Measurements from ENCODE around the gene LAPTM5. TPM values are rescaled to one million over a fixed set of nuclear protein-coding genes. Genes with fewer than 3 reads are reported as not detected.
"Not testable (repeated sequence)": the region's sequence is repeated elsewhere in the genome, so short reads cannot be mapped to it uniquely, and the experiment has no call there.

LAPTM5 gene
- total RNA-seq, 1 donor from 2014 or later = 39.8 TPM

- no peak overlapping the region for H3K4me3 ChIP-seq
- intact Hi-C loops (cut with DNase I) = no loop called here
Observed at GRCh38 chr1:30794260-30794659, 36.7 kb upstream of the LAPTM5 start.

GRCh38 chr1:30793209-30793608 lies 35.6 kb upstream of the LAPTM5 start:
- no peak for DNase-seq (ENCODE audit: extremely low spot score in 2 of 2)
- intact Hi-C loops (cut with DNase I) = no loop called here
- no peak for TF ChIP-seq POLR2AphosphoS5 (IDR thresholded peaks at IDR 0.05; ENCODE audit: insufficient read depth in 1 of 2, low read depth in 1 of 2)
- no peak for TF ChIP-seq POLR2A (IDR thresholded peaks at IDR 0.05)
- TF ChIP-seq, protein P1, sequence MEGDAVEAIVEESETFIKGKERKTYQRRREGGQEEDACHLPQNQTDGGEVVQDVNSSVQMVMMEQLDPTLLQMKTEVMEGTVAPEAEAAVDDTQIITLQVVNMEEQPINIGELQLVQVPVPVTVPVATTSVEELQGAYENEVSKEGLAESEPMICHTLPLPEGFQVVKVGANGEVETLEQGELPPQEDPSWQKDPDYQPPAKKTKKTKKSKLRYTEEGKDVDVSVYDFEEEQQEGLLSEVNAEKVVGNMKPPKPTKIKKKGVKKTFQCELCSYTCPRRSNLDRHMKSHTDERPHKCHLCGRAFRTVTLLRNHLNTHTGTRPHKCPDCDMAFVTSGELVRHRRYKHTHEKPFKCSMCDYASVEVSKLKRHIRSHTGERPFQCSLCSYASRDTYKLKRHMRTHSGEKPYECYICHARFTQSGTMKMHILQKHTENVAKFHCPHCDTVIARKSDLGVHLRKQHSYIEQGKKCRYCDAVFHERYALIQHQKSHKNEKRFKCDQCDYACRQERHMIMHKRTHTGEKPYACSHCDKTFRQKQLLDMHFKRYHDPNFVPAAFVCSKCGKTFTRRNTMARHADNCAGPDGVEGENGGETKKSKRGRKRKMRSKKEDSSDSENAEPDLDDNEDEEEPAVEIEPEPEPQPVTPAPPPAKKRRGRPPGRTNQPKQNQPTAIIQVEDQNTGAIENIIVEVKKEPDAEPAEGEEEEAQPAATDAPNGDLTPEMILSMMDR (IDR thresholded peaks at IDR 0.05) = no peak

More at GRCh38 chr1:30794260-30794659, 36.7 kb upstream of the LAPTM5 start:
- no peaks in the 10 kb centered on the region for H3K36me3 ChIP-seq
- no peak overlapping the region for H3K27ac ChIP-seq
- H3K27me3 ChIP-seq = no peaks in the 10 kb centered on the region
- H3K9me3 ChIP-seq = no peaks in the 10 kb centered on the region
- DNase-seq (ENCODE audit: extremely low spot score in 2 of 2) = no peak
- no peaks in the 10 kb centered on the region for H3K4me1 ChIP-seq
- no peak for TF ChIP-seq POLR2A (IDR thresholded peaks at IDR 0.05)
- no peak for TF ChIP-seq POLR2AphosphoS5 (IDR thresholded peaks at IDR 0.05; ENCODE audit: insufficient read depth in 1 of 2, low read depth in 1 of 2)
- TF ChIP-seq, protein P1 (IDR thresholded peaks at IDR 0.05) = no peak

GRCh38 chr1:30791868-30792267 lies 34.3 kb upstream of the LAPTM5 start:
- Histone ChIP-seq H3K4me3 (no peak overlapping the region), H3K4me1 (no peaks in the 10 kb centered on the region), H3K36me3 (no peaks in the 10 kb centered on the region), H3K27ac (no peak overlapping the region), H3K27me3 (no peaks in the 10 kb centered on the region), H3K9me3 (no peaks in the 10 kb centered on the region)
- intact Hi-C loops (cut with DNase I) = no loop called here
- TF ChIP-seq, protein P1 (IDR thresholded peaks at IDR 0.05) = no peak
- no peak for TF ChIP-seq POLR2AphosphoS5 (IDR thresholded peaks at IDR 0.05; ENCODE audit: insufficient read depth in 1 of 2, low read depth in 1 of 2)
- DNase-seq (ENCODE audit: extremely low spot score in 2 of 2) = no peak

More at GRCh38 chr1:30793209-30793608, 35.6 kb upstream of the LAPTM5 start:
- Histone ChIP-seq H3K27me3 (no peaks in the 10 kb centered on the region), H3K27ac (no peak overlapping the region), H3K4me3 (no peak overlapping the region), H3K36me3 (no peaks in the 10 kb centered on the region), H3K4me1 (no peaks in the 10 kb centered on the region), H3K9me3 (no peaks in the 10 kb centered on the region)

GRCh38 chr1:30790850-30791778 lies 33.5 kb upstream of the LAPTM5 start:
- TF ChIP-seq POLR2A (IDR thresholded peaks at IDR 0.05) = no peak
- TF ChIP-seq, protein P1 (IDR thresholded peaks at IDR 0.05) = no peak
- no peak for TF ChIP-seq POLR2AphosphoS5 (IDR thresholded peaks at IDR 0.05; ENCODE audit: insufficient read depth in 1 of 2, low read depth in 1 of 2)
- no peak for DNase-seq (ENCODE audit: extremely low spot score in 2 of 2)
- H3K9me3 ChIP-seq = no peaks in the 10 kb centered on the region
- no peaks in the 10 kb centered on the region for H3K4me1 ChIP-seq
- no peaks in the 10 kb centered on the region for H3K27me3 ChIP-seq
- intact Hi-C loops (cut with DNase I) = no loop called here
- no peak overlapping the region for H3K27ac ChIP-seq
- H3K4me3 ChIP-seq = no peak overlapping the region
- no peaks in the 10 kb centered on the region for H3K36me3 ChIP-seq

DNA sequence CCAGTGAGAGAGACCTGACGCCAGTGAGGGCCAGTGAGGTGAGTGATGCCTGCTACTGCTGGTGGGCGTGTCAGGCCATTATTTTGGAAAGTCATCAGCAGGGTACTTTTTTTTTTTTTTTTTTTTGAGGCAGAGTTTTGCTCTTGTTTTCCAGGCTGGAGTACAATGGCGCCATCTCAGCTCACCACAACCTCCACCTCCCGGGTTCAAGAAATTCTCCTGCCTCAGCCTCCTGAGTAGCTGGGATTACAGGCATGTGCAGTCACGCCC lies 32.6 kb upstream of the LAPTM5 start:
- H3K4me1 ChIP-seq; H3K36me3 ChIP-seq; H3K4me3 ChIP-seq; intact Hi-C loops (cut with DNase I); H3K27me3 ChIP-seq; DNase-seq (ENCODE audit: extremely low spot score in 2 of 2); H3K27ac ChIP-seq; H3K9me3 ChIP-seq: not testable (repeated sequence)

All from vagina (tissue), 2 donors.